ENCODE results near the gene EPB41L2.

EPB41L2 gene

DNA sequence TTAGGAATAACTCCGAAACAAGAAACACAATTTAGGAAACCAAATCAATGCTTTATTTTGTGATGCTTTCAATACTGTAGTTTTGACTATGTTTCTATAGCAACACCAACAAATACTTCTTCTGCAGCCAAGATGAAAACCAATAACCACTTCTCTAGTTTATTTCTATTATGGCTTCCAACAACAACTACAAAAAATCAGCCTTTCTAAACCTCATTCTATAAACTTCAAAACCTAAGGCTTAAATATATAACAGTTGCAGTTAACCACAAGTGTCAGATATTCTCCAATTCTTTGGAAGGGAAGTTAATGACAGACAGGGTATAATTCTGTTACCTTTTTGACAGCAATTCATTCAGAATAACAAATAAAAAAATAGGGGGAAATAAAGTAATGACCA lies 80.9 kb downstream of the EPB41L2 start:
- DNase-seq (ENCODE audit: low read depth, low spot score) = no peak
- ChIA-PET CTCF (interaction anchor here (1.0 kb wide), 1 partner anchor 135 kb away, joined by 3 read pairs; no protein-coding TSS in a partner anchor), POLR2A (interaction anchor here (0.6 kb wide), 1 partner anchor 68 kb away, joined by 4 read pairs; no protein-coding TSS in a partner anchor)
- no peak for TF ChIP-seq CTCF (IDR thresholded peaks at IDR 0.05; ENCODE audit: insufficient read depth, low read length, missing control alignments)
- H3K4me3 ChIP-seq (ENCODE audit: low read depth, low read length) = no peak overlapping the region

- no peak overlapping the region for H3K4me3 ChIP-seq (ENCODE audit: low read depth, low read length)
- ChIA-PET CTCF (interaction anchor here (1.0 kb wide), 1 partner anchor 136 kb away, joined by 3 read pairs; no protein-coding TSS in a partner anchor), POLR2A (interaction anchor here (0.5 to 0.6 kb wide), 2 partner anchors 69 to 83 kb away, joined by 3 to 4 read pairs; no protein-coding TSS in a partner anchor)
- TF ChIP-seq CTCF (IDR thresholded peaks at IDR 0.05; ENCODE audit: insufficient read depth, low read length, missing control alignments) = no peak
- DNase-seq (ENCODE audit: low read depth, low spot score) = no peak
Measured at GRCh38 chr6:130981409-130981808, 81.6 kb downstream of the EPB41L2 start.

DNA sequence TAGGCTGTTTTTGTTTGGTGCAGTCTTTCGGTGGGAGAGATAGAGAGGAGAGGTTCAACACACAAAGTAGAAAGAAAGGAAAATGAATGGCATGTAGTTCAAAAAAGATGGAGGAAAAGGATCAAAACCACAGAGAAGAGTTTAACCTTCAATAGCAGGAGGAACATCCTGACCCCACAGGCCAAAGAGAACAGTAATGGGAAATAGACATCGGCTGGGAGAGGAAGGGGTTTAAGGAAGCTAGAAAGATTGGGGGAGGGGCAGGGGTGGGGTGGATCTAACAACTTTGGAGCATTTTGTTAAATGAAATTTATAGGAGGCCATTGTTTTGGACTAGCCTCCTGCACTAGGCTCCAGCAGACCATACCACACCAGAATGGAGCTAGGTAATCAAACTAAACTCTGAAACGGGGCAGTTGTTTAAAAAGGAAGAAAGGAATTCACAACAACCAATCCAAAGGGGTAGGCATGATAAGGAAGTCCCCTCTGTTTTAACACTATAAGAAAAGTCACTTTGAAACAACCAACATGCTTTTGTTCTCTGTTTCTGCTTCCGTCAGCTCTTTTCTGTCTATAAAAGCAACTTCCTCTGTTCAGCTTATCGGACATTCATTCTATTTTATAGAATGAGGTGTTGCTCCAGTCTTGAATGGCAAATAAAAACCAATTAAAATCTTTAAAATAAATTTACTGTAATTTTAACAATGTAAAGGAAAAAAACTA lies 82.6 kb downstream of the EPB41L2 start:
- ChIA-PET CTCF (no interaction called here), POLR2A (no interaction called here)
- no peak overlapping the region for H3K4me3 ChIP-seq (ENCODE audit: low read depth, low read length)
- TF ChIP-seq CTCF (IDR thresholded peaks at IDR 0.05; ENCODE audit: insufficient read depth, low read length, missing control alignments) = no peak
- DNase-seq (ENCODE audit: low read depth, low spot score) = no peak

DNA sequence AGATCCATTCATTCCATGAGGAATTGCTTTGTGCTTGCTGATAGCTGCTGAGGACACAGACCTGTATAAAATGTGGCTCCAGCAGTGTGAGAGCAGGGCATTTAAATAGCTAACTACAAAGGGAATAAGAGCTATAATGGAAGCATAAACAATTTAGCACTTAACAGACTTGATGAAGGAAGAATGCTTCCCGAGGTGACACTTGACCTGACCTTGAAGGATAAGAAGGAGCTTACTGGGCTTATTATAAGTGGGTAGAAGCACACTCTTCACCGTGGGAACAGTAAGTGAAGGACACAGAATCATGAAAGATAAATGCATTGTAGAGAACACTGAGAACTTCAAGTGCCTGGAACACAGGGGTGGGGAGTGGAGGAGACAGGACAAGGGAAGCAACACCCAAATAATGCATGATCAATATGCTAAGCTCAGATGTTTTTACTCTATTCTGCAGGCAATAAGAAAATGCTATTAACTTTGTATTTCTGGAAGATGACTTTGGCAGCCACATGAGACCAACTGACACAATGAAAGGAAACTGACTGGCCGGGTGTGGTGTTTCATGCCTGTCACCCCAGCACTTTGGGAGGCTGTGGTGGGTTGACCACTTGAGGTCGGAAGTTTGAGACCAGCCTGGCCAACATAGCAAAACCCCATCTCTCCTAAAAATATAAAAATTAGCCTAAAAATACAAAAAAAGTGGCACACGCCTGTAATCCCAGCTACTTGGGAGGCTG lies 84.2 kb downstream of the EPB41L2 start:
- no peak overlapping the region for H3K4me3 ChIP-seq (ENCODE audit: low read depth, low read length)
- ChIA-PET POLR2A (no interaction called here), CTCF (interaction anchor here (0.9 to 1.9 kb wide), 3 partner anchors 9 to 15 kb away, joined by 3 to 5 read pairs (median 5); no protein-coding TSS in a partner anchor)
- no peak for DNase-seq (ENCODE audit: low read depth, low spot score)
- no peak for TF ChIP-seq CTCF (IDR thresholded peaks at IDR 0.05; ENCODE audit: insufficient read depth, low read length, missing control alignments)

- no peak for TF ChIP-seq CTCF (IDR thresholded peaks at IDR 0.05; ENCODE audit: insufficient read depth, low read length, missing control alignments)
- CTCF ChIA-PET = interaction anchor here (1.1 to 1.9 kb wide), 3 partner anchors 8 to 11 kb away, joined by 4 to 5 read pairs (median 5); no protein-coding TSS in a partner anchor
- DNase-seq (ENCODE audit: low read depth, low spot score) = no peak
- no peak overlapping the region for H3K4me3 ChIP-seq (ENCODE audit: low read depth, low read length)
- POLR2A ChIA-PET = no interaction called here
Measured at GRCh38 chr6:130978180-130978579, 84.9 kb downstream of the EPB41L2 start.

GRCh38 chr6:130975325-130975724 lies 87.7 kb downstream of the EPB41L2 start:
- H3K4me3 ChIP-seq (ENCODE audit: low read depth, low read length) = no peak overlapping the region
- ChIA-PET CTCF (no interaction called here), POLR2A (no interaction called here)
- no peak for TF ChIP-seq CTCF (IDR thresholded peaks at IDR 0.05; ENCODE audit: insufficient read depth, low read length, missing control alignments)
- DNase-seq (ENCODE audit: low read depth, low spot score) = no peak
